Panc1 (cell line): ENCODE measurements around the gene MEGF11. TPM values are rescaled to one million over a fixed set of nuclear protein-coding genes. Genes with fewer than 3 reads are reported as not detected.

Source experiments
- ATAC-seq: fragments of 200-7000 bp; cut with Tn5 transposase; 2 replicates; pipeline ENCODE4 v1.9.1; 2020; ENCODE audit warnings: mild to moderate bottlenecking, moderate library complexity
- BruUV-seq: library from RNA; stranded (reverse); fragments of 400-500 nt; replicated peaks from 2 replicates; lab custom pipeline; 2021; lab: Mats Ljungman, UMichigan
- CTCF ChIA-PET: fragments of 300-600 bp; sonication (Branson Sonifier 250); formaldehyde crosslinking; loops from one replicate; lab custom pipeline; 2022; ENCODE audit warnings: antibody characterized with exemption; lab: Charles Lee
- POLR2A ChIA-PET: fragments of 300-600 bp; sonication (Branson Sonifier 250); formaldehyde crosslinking; loops from one replicate; lab custom pipeline; 2022; ENCODE audit warnings: antibody characterized with exemption; lab: Charles Lee
- DNase-seq: peaks from one replicate; pipeline ENCODE4 v3.0.0-alpha.2; 2010; ENCODE audit warnings: low read depth, low spot score
- H3K27ac ChIP-seq: 2 replicates; pipeline ENCODE4 v1.5.1; 2011; ENCODE audit warnings: mild to moderate bottlenecking, low read length, inconsistent platforms
- H3K27me3 ChIP-seq: fragments of 200-500 bp; sonication (Bioruptor generic); 2 replicates; pipeline ENCODE4 v1.6.0; 2014; ENCODE audit warnings: low read length, inconsistent platforms; ENCODE audit not compliant: control insufficient read depth, insufficient read depth
- H3K36me3 ChIP-seq: fragments of 200-500 bp; sonication (Bioruptor generic); 2 replicates; pipeline ENCODE4 v1.5.1; 2014; ENCODE audit warnings: inconsistent platforms, mild to moderate bottlenecking, low read length, moderate library complexity; ENCODE audit not compliant: control insufficient read depth, insufficient read depth
- H3K4me1 ChIP-seq: 2 replicates; pipeline ENCODE4 v1.5.1; 2011; ENCODE audit warnings: inconsistent platforms, mild to moderate bottlenecking, low read length, moderate library complexity; ENCODE audit not compliant: control insufficient read depth, insufficient read depth
- H3K4me3 ChIP-seq, 2 experiments: 2 replicates each; pipeline ENCODE4 v1.5.1; 2011 to 2012; ENCODE audit warnings: low read depth in 2 of 2, low read length in 2 of 2, mild to moderate bottlenecking in 2 of 2, inconsistent platforms in 1 of 2, moderate library complexity in 1 of 2
- H3K9me3 ChIP-seq: fragments of 200-500 bp; sonication (Bioruptor generic); 2 replicates; pipeline ENCODE4 v1.5.1; 2014; ENCODE audit warnings: low read depth, mild to moderate bottlenecking, inconsistent platforms, low read length, moderate library complexity; ENCODE audit not compliant: control insufficient read depth, insufficient read depth
- POLR2AphosphoS5 ChIP-seq: IDR thresholded peaks from 2 replicates; pipeline ENCODE4 v1.6.1; 2012; ENCODE audit warnings: mild to moderate bottlenecking, low read depth, low read length, moderate library complexity
- SIN3A ChIP-seq: IDR thresholded peaks from 2 replicates; pipeline ENCODE4 v1.6.1; 2012; ENCODE audit warnings: low read depth, mild to moderate bottlenecking, low read length, moderate library complexity, borderline replicate concordance; ENCODE audit not compliant: insufficient read depth
- TCF7L2 ChIP-seq: IDR thresholded peaks from 2 replicates; pipeline ENCODE4 v1.6.1; 2011; ENCODE audit warnings: mild to moderate bottlenecking, low read depth, low read length, inconsistent platforms
- in situ Hi-C: cut with HindIII; loops from 2 replicates; pipeline ENCODE4 v1.10.0; 2016; ENCODE audit warnings: low sequenced_read_pairs, low pct_unique_long_range_greater_than_20kb
- intact Hi-C: fragments of 100-400 bp; cut with micrococcal nuclease; formaldehyde crosslinking; loops from one replicate; pipeline ENCODE4 v1.10.0; 2022; ENCODE audit not compliant: unreplicated experiment
- total RNA-seq: library from RNA; stranded (reverse); gene quantifications from one replicate; pipeline ENCODE4 v1.2.1, GENCODE V29; 2021; ENCODE audit not compliant: unreplicated experiment
- TF ChIP-seq, protein P1 (sequence below): fragments of 450-650 bp; IDR thresholded peaks from 2 replicates; pipeline ENCODE4 v1.5.1; 2017; ENCODE audit warnings: mild to moderate bottlenecking
- TF ChIP-seq, protein P2 (sequence below), 2 experiments: IDR thresholded peaks; 2 replicates each; pipeline ENCODE4 v1.6.1; 2011 to 2012; ENCODE audit warnings: low read depth in 2 of 2, control low read depth in 1 of 2, low read length in 1 of 2, mild to moderate bottlenecking in 1 of 2, moderate library complexity in 1 of 2; ENCODE audit not compliant: insufficient read depth in 1 of 2

MEGF11 gene
- total RNA-seq, 1 experiment from 2014 or later: 0.95 TPM

GRCh38 chr15:66221126-66221525, 32.4 kb downstream of the MEGF11 start:
- Histone ChIP-seq H3K9me3 (no peaks in the 10 kb centered on the region), H3K4me3 (no peak overlapping the region), H3K36me3 (no peaks in the 10 kb centered on the region), H3K27me3 (no peaks in the 10 kb centered on the region), H3K27ac (no peak overlapping the region), H3K4me1 (no peaks in the 10 kb centered on the region)
- no TSS peak for BruUV-seq
- intact Hi-C loops: no loop called here
- DNase-seq: no peak
- CTCF ChIA-PET: no interaction called here
- TF ChIP-seq TCF7L2: no peak
- TF ChIP-seq, protein P1, sequence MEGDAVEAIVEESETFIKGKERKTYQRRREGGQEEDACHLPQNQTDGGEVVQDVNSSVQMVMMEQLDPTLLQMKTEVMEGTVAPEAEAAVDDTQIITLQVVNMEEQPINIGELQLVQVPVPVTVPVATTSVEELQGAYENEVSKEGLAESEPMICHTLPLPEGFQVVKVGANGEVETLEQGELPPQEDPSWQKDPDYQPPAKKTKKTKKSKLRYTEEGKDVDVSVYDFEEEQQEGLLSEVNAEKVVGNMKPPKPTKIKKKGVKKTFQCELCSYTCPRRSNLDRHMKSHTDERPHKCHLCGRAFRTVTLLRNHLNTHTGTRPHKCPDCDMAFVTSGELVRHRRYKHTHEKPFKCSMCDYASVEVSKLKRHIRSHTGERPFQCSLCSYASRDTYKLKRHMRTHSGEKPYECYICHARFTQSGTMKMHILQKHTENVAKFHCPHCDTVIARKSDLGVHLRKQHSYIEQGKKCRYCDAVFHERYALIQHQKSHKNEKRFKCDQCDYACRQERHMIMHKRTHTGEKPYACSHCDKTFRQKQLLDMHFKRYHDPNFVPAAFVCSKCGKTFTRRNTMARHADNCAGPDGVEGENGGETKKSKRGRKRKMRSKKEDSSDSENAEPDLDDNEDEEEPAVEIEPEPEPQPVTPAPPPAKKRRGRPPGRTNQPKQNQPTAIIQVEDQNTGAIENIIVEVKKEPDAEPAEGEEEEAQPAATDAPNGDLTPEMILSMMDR: no peak
- TF ChIP-seq SIN3A: no peak
- TF ChIP-seq, protein P2, sequence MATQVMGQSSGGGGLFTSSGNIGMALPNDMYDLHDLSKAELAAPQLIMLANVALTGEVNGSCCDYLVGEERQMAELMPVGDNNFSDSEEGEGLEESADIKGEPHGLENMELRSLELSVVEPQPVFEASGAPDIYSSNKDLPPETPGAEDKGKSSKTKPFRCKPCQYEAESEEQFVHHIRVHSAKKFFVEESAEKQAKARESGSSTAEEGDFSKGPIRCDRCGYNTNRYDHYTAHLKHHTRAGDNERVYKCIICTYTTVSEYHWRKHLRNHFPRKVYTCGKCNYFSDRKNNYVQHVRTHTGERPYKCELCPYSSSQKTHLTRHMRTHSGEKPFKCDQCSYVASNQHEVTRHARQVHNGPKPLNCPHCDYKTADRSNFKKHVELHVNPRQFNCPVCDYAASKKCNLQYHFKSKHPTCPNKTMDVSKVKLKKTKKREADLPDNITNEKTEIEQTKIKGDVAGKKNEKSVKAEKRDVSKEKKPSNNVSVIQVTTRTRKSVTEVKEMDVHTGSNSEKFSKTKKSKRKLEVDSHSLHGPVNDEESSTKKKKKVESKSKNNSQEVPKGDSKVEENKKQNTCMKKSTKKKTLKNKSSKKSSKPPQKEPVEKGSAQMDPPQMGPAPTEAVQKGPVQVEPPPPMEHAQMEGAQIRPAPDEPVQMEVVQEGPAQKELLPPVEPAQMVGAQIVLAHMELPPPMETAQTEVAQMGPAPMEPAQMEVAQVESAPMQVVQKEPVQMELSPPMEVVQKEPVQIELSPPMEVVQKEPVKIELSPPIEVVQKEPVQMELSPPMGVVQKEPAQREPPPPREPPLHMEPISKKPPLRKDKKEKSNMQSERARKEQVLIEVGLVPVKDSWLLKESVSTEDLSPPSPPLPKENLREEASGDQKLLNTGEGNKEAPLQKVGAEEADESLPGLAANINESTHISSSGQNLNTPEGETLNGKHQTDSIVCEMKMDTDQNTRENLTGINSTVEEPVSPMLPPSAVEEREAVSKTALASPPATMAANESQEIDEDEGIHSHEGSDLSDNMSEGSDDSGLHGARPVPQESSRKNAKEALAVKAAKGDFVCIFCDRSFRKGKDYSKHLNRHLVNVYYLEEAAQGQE (IDR thresholded peaks at IDR 0.05; ENCODE audit: insufficient read depth in 1 of 2, low read depth in 2 of 2, low read length in 1 of 2): no peak
- TF ChIP-seq POLR2AphosphoS5: no peak
- in situ Hi-C loops: no loop called here
- POLR2A ChIA-PET: no interaction called here
- no peak for ATAC-seq

DNA sequence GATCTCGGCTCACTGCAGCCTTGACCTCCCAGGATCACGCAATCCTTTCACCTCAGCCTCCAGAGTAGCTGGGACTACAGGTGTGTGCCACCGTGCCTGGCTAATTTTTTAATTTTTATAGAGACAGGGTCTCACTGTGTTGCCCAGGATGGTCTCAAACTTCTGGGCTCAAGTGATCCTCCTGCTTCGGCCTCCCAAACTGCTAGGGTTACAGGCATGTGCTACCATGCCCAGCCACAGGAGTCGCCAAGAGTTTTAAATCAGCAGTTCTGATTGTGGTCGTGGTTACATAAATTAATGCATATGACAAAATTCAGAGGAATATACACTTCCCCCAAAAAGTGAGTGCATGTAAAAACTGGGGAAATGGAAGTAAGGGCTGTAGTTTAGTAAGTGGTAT, 32.9 kb downstream of the MEGF11 start:
- no peak for DNase-seq
- no peak for ATAC-seq
- Histone ChIP-seq H3K27me3 (no peaks in the 10 kb centered on the region), H3K9me3 (no peaks in the 10 kb centered on the region), H3K4me3 (no peak overlapping the region), H3K27ac (no peak overlapping the region), H3K4me1 (no peaks in the 10 kb centered on the region), H3K36me3 (no peaks in the 10 kb centered on the region)
- ChIA-PET POLR2A (no interaction called here), CTCF (no interaction called here)
- intact Hi-C loops: no loop called here
- no TSS peak for BruUV-seq
- in situ Hi-C loops: no loop called here
- no peak for TF ChIP-seq SIN3A
- no peak for TF ChIP-seq POLR2AphosphoS5
- no peak for TF ChIP-seq TCF7L2
- TF ChIP-seq, protein P1: no peak
- TF ChIP-seq, protein P2 (IDR thresholded peaks at IDR 0.05; ENCODE audit: insufficient read depth in 1 of 2, low read depth in 2 of 2, low read length in 1 of 2): no peak
